ENCODE results near the gene NAP1L5. TPM values are rescaled to one million over a fixed set of nuclear protein-coding genes. Genes with fewer than 3 reads are reported as not detected.

Gene NAP1L5
- total and polyA plus RNA-seq, 9 of the 15 experiments (the other 6 are each of a cell fraction or from before 2014, with no cell fraction given), result 2.4 to 10.6 (median 7.0) TPM

DNA sequence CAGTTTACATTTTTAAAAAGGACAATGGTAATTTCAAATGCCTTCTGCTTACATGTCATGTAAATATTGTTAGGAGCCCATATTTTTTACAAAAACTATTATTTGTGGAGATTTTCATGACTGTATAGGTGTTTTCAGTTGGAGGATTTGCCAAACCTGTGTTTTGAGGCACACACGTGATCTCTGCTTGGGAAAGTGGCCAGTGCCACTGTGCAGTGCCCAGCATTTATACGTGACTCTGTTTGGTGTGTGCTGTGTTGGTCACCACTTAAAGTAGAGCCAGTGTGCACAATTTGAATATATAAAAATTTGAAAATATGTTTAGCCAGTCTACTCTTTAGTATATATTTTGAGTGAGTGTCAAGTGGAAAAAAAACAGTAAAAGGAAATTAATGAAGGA, 26.8 kb upstream of the NAP1L5 start:
- Histone ChIP-seq H2AFZ (ENCODE audit: low read depth, low read length) (no peak overlapping the region), H3K27me3 (ENCODE audit: control insufficient read depth in 2 of 2, insufficient read depth in 2 of 2, low read length in 2 of 2) (no peaks in the 10 kb centered on the region), H3K36me3 (ENCODE audit: control insufficient read depth, insufficient read depth, low read length) (peaks cover 25% of the 10 kb centered on the region; the same call in 2 of the 3 replicates), H3K9ac (ENCODE audit: insufficient read depth in 1 of 2, low read depth in 2 of 2, low read length in 2 of 2) (no peak overlapping the region), H3K27ac (ENCODE audit: extremely low read depth, low read depth, low read length) (no peak overlapping the region), H3K9me1 (ENCODE audit: control insufficient read depth, insufficient read depth, low read length) (no peaks in the 10 kb centered on the region), H3K4me2 (ENCODE audit: insufficient read depth, low read length) (no peak overlapping the region), H3K4me3 (no peak overlapping the region), H3K4me1 (replicated peaks in 1 of 2; ENCODE audit: control insufficient read depth in 2 of 2, insufficient read depth in 2 of 2, low read length in 2 of 2) (no peaks in the 10 kb centered on the region), H4K20me1 (replicated peaks; ENCODE audit: control insufficient read depth, insufficient read depth, low read length) (no peaks in the 10 kb centered on the region), H3K79me2 (ENCODE audit: control insufficient read depth, insufficient read depth, low read length) (no peaks in the 10 kb centered on the region), H3K9me3 (replicated peaks; ENCODE audit: control insufficient read depth, insufficient read depth, low read depth, low read length) (no peaks in the 10 kb centered on the region)
- in situ Hi-C loops (cut with MboI), result no loop called here
- ATAC-seq (no peak), FAIRE-seq (no peak), DNase-seq (ENCODE audit: extremely low read depth in 1 of 4, low spot score in 3 of 4) (no peak)
- no TSS peak for BruUV-seq (replicated peaks)
- ChIA-PET POLR2A (interaction anchor here (1.4 kb wide), 1 partner anchor 12 kb away, joined by 3 read pairs; no protein-coding TSS in a partner anchor), CTCF (ENCODE audit: low intra/inter-chr PET ratio) (no interaction called here)
- TF ChIP-seq, protein P1, sequence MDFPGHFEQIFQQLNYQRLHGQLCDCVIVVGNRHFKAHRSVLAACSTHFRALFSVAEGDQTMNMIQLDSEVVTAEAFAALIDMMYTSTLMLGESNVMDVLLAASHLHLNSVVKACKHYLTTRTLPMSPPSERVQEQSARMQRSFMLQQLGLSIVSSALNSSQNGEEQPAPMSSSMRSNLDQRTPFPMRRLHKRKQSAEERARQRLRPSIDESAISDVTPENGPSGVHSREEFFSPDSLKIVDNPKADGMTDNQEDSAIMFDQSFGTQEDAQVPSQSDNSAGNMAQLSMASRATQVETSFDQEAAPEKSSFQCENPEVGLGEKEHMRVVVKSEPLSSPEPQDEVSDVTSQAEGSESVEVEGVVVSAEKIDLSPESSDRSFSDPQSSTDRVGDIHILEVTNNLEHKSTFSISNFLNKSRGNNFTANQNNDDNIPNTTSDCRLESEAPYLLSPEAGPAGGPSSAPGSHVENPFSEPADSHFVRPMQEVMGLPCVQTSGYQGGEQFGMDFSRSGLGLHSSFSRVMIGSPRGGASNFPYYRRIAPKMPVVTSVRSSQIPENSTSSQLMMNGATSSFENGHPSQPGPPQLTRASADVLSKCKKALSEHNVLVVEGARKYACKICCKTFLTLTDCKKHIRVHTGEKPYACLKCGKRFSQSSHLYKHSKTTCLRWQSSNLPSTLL (IDR thresholded peaks at IDR 0.05), result no peak
- TF ChIP-seq, protein P2, sequence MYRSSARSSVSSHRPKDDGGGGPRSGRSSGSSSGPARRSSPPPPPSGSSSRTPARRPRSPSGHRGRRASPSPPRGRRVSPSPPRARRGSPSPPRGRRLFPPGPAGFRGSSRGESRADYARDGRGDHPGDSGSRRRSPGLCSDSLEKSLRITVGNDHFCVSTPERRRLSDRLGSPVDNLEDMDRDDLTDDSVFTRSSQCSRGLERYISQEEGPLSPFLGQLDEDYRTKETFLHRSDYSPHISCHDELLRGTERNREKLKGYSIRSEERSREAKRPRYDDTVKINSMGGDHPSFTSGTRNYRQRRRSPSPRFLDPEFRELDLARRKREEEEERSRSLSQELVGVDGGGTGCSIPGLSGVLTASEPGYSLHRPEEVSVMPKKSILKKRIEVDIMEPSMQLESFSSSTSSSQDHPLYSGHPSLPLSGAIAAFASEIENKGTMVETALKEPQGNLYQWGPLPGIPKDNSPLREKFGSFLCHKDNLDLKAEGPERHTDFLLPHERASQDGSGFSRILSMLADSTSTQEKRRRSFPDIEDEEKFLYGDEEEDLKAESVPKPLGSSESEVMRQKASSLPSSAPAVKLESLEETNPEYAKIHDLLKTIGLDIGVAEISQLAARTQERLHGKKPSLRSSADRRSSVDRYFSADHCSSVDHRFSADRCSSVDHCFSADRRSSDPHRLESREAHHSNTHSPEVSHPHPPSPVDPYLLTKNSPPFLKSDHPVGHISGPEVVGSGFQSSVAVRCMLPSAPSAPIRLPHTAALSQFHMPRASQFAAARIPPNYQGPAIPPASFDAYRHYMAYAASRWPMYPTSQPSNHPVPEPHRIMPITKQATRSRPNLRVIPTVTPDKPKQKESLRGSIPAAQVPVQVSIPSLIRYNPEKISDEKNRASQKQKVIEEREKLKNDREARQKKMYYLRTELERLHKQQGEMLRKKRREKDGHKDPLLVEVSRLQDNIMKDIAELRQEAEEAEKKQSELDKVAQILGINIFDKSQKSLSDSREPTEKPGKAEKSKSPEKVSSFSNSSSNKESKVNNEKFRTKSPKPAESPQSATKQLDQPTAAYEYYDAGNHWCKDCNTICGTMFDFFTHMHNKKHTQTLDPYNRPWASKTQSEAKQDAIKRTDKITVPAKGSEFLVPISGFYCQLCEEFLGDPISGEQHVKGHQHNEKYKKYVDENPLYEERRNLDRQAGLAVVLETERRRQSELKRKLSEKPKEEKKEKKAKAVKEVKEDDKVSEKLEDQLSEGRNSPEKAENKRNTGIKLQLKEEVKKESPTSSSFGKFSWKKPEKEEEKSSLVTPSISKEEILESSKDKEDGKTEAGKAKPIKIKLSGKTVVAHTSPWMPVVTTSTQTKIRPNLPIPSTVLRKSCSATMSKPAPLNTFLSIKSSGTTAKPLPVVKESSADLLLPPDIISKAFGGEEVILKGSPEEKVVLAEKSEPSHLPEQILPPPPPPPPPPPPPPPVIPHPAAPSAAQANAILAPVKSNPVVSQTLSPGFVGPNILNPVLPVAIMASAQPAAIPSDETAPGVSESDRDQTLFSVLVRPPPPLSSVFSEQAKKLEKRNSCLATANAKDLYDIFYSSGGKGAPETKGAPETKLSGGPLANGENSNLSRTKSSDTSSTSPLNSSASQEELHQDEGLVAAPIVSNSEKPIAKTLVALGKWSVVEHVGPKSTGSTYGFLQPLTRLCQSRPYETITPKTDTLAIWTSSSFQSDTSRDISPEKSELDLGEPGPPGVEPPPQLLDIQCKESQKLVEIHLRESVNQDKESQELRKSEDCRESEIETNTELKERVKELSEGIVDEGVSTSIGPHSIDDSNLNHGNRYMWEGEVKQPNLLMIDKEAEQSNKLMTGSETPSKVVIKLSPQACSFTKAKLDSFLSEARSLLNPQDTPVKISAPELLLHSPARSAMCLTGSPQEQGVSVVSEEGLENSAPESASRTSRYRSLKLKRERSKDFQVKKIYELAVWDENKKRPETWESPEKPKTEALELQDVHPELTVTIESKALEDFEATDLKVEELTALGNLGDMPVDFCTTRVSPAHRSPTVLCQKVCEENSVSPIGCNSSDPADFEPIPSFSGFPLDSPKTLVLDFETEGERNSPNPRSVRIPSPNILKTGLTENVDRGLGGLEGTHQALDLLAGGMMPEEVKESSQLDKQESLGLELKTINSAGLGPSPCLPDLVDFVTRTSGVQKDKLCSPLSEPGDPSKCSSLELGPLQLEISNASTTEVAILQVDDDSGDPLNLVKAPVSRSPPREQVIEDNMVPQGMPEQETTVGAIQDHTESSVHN (IDR thresholded peaks at IDR 0.05; ENCODE audit: borderline replicate concordance in 1 of 2, low read depth in 1 of 2), result no peak
- TF ChIP-seq, protein P3, sequence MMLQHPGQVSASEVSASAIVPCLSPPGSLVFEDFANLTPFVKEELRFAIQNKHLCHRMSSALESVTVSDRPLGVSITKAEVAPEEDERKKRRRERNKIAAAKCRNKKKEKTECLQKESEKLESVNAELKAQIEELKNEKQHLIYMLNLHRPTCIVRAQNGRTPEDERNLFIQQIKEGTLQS (IDR thresholded peaks at IDR 0.05), result no peak
- TF ChIP-seq, protein P3 (CRISPR knock-in tag; conservative IDR thresholded peaks at IDR 0.05), result no peak
- TF ChIP-seq SMAD1 (IDR thresholded peaks at IDR 0.05; ENCODE audit: low read depth, low read length, partially characterized antibody), result no peak
- TF ChIP-seq NCOA1 (IDR thresholded peaks at IDR 0.05; ENCODE audit: low read depth), result no peak
- TF ChIP-seq, protein P4, sequence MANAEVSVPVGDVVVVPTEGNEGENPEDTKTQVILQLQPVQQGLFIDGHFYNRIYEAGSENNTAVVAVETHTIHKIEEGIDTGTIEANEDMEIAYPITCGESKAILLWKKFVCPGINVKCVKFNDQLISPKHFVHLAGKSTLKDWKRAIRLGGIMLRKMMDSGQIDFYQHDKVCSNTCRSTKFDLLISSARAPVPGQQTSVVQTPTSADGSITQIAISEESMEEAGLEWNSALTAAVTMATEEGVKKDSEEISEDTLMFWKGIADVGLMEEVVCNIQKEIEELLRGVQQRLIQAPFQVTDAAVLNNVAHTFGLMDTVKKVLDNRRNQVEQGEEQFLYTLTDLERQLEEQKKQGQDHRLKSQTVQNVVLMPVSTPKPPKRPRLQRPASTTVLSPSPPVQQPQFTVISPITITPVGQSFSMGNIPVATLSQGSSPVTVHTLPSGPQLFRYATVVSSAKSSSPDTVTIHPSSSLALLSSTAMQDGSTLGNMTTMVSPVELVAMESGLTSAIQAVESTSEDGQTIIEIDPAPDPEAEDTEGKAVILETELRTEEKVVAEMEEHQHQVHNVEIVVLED (CRISPR knock-in tag; IDR thresholded peaks at IDR 0.05), result no peak
- WGBS (ENCODE audit: insufficient coverage, low coverage, missing lambda C conversion rate), result 79% methylated on average over 2 of the region's 2 CpGs
- intact Hi-C loops (cut with micrococcal nuclease), result no loop called here

Data from K562 (cell line).